ENCODE data around the gene LIN54.
"Not testable (repeated sequence)": the region's sequence is repeated elsewhere in the genome, so short reads cannot be mapped to it uniquely, and the experiment has no call there.

Gene LIN54

GRCh38 chr4:83010522-83011318, at the start of gene LIN54:
Gene LIN54 (minus strand): TSS chr4:83010823. CDS start chr4:82984844, 25,979 bp downstream.
- FAIRE-seq: no peak

- FAIRE-seq: no peak
Measured at GRCh38 chr4:83054928-83055327, 44.3 kb upstream of the LIN54 start.

- FAIRE-seq: not testable (repeated sequence)
Measured at GRCh38 chr4:83048781-83049180, 38.2 kb upstream of the LIN54 start.

GRCh38 chr4:83046693-83047473, 36.3 kb upstream of the LIN54 start:
- FAIRE-seq: no peak

GRCh38 chr4:83043801-83044407, 33.3 kb upstream of the LIN54 start:
- no peak for FAIRE-seq

- FAIRE-seq: not testable (repeated sequence)
Measured at GRCh38 chr4:83043157-83043556, 32.5 kb upstream of the LIN54 start.

GRCh38 chr4:83040269-83040668, 29.6 kb upstream of the LIN54 start:
- FAIRE-seq: no peak

GRCh38 chr4:83036991-83037665, 26.5 kb upstream of the LIN54 start:
- no peak for FAIRE-seq

GRCh38 chr4:83034630-83035494, 24.2 kb upstream of the LIN54 start, which contains the start of gene COPS4:
Gene COPS4 (plus strand): TSS chr4:83035183. CDS start chr4:83035225, 42 bp downstream.
- peak; percentile 96 for FAIRE-seq

- no peak for FAIRE-seq
Measured at GRCh38 chr4:83029688-83030087, 19.1 kb upstream of the LIN54 start.

- no peak for FAIRE-seq
Measured at GRCh38 chr4:83028976-83029375, 18.4 kb upstream of the LIN54 start.

- FAIRE-seq: no peak
Measured at GRCh38 chr4:83025563-83025962, 14.9 kb upstream of the LIN54 start.

- FAIRE-seq: no peak
Measured at GRCh38 chr4:83024233-83024632, 13.6 kb upstream of the LIN54 start.

GRCh38 chr4:83023599-83023998, 13.0 kb upstream of the LIN54 start:
- not testable (repeated sequence) for FAIRE-seq

- FAIRE-seq: no peak
Measured at GRCh38 chr4:83022724-83023450, 12.3 kb upstream of the LIN54 start.

- FAIRE-seq: no peak
Measured at GRCh38 chr4:83019794-83020494, 9.3 kb upstream of the LIN54 start.

GRCh38 chr4:83013902-83014301, 3.3 kb upstream of the LIN54 start:
- no peak for FAIRE-seq

GRCh38 chr4:83013420-83013867, 2.8 kb upstream of the LIN54 start:
- no peak for FAIRE-seq

GRCh38 chr4:83012687-83013419, 2.2 kb upstream of the LIN54 start:
- FAIRE-seq: no peak

Measured in colon (tissue), 2 donors.